WTC11 (cell line): ENCODE data around the gene LSM4. TPM values are rescaled to one million over a fixed set of nuclear protein-coding genes. Genes with fewer than 3 reads are reported as not detected.
A peak's percentile ranks its signal among the peaks of the same experiment; 100 is the strongest.
"Not testable (repeated sequence)": the region's sequence is repeated elsewhere in the genome, so short reads cannot be mapped to it uniquely, and the experiment has no call there.

Experiments used
- ATAC-seq: fragments of 200-7000 bp; cut with Tn5 transposase; 2 replicates; pipeline ENCODE4 v1.10.0; 2021; ENCODE audit warnings: mild to moderate bottlenecking, moderate library complexity
- CTCF ChIA-PET: fragments of 300-600 bp; sonication (Branson Sonifier 250); formaldehyde crosslinking; loops from one replicate; lab custom pipeline; 2021; ENCODE audit warnings: antibody characterized with exemption; lab: Charles Lee
- POLR2A ChIA-PET: fragments of 350-600 bp; sonication (Branson Sonifier 250); formaldehyde crosslinking; loops from one replicate; lab custom pipeline; 2021; ENCODE audit warnings: antibody characterized with exemption; lab: Charles Lee
- DNase-seq: peaks from one replicate; pipeline ENCODE4 v3.0.0; 2021; ENCODE audit warnings: low spot score
- H3K27ac Mint-ChIP-seq: 2 replicates; pipeline ENCODE4 v1.8.0; 2021; ENCODE audit warnings: mixed read lengths
- H3K27me3 Mint-ChIP-seq: 2 replicates; pipeline ENCODE4 v1.8.0; 2021; ENCODE audit warnings: low read depth, mild to moderate bottlenecking, moderate library complexity, mixed read lengths
- H3K36me3 Mint-ChIP-seq: 2 replicates; pipeline ENCODE4 v1.8.0; 2021; ENCODE audit warnings: mixed read lengths
- H3K4me1 Mint-ChIP-seq: 2 replicates; pipeline ENCODE4 v1.8.0; 2022; ENCODE audit warnings: mixed read lengths
- H3K4me3 Mint-ChIP-seq: 2 replicates; pipeline ENCODE4 v1.8.0; 2021; ENCODE audit warnings: mild to moderate bottlenecking, moderate library complexity, mixed read lengths
- H3K9me3 Mint-ChIP-seq: 2 replicates; pipeline ENCODE4 v1.8.0; 2021; ENCODE audit warnings: mixed read lengths
- ESRRA ChIP-seq: sonication (generic); formaldehyde crosslinking; IDR thresholded peaks from 2 replicates; pipeline ENCODE4 v1.8.1; 2022; ENCODE audit warnings: mild to moderate bottlenecking, missing genetic modification reagents, borderline replicate concordance
- GABPB1 ChIP-seq: sonication (generic); formaldehyde crosslinking; IDR thresholded peaks from 2 replicates; pipeline ENCODE4 v1.8.1; 2023; ENCODE audit warnings: mild to moderate bottlenecking, missing genetic modification reagents
- GTF2I ChIP-seq: fragments of 250-450 bp; sonication (Bioruptor Pico); conservative IDR thresholded peaks from 2 replicates; pipeline ENCODE4 v1.4.0; 2021; ENCODE audit warnings: mild to moderate bottlenecking
- HMGA2 ChIP-seq: fragments of 250-450 bp; sonication (Bioruptor Pico); IDR thresholded peaks from 2 replicates; pipeline ENCODE4 v1.4.0; 2021; ENCODE audit warnings: mild to moderate bottlenecking, moderate library complexity
- JAZF1 ChIP-seq: fragments of 250-450 bp; sonication (Bioruptor Pico); IDR thresholded peaks from 2 replicates; pipeline ENCODE4 v1.9.0; 2021; ENCODE audit warnings: moderate library complexity, mild to moderate bottlenecking, inconsistent platforms
- SMAD4 ChIP-seq: sonication (generic); formaldehyde crosslinking; IDR thresholded peaks from 2 replicates; pipeline ENCODE4 v1.8.0; 2022; ENCODE audit warnings: mild to moderate bottlenecking, missing genetic modification reagents
- SP1 ChIP-seq: sonication (generic); formaldehyde crosslinking; conservative IDR thresholded peaks from 2 replicates; pipeline ENCODE4 v1.8.1; 2022; ENCODE audit warnings: missing genetic modification reagents
- total RNA-seq: library from RNA; stranded (reverse); gene quantifications from 3 replicates; pipeline ENCODE4 v1.2.3, GENCODE V29; 2021
- TF ChIP-seq, protein P1 (sequence below): sonication (generic); formaldehyde crosslinking; IDR thresholded peaks from 2 replicates; pipeline ENCODE4 v1.8.0; 2022; ENCODE audit warnings: mild to moderate bottlenecking, missing genetic modification reagents
- TF ChIP-seq, protein P2 (sequence below): sonication (generic); formaldehyde crosslinking; IDR thresholded peaks from 2 replicates; pipeline ENCODE4 v1.8.0; 2022; ENCODE audit warnings: mild to moderate bottlenecking, missing genetic modification reagents
- TF ChIP-seq, protein P3 (sequence below): fragments of 250-450 bp; sonication (Bioruptor Pico); IDR thresholded peaks from 2 replicates; pipeline ENCODE4 v1.9.0; 2021; ENCODE audit warnings: mild to moderate bottlenecking

LSM4 gene
- total RNA-seq, 1 experiment from 2014 or later: 373 TPM

DNA sequence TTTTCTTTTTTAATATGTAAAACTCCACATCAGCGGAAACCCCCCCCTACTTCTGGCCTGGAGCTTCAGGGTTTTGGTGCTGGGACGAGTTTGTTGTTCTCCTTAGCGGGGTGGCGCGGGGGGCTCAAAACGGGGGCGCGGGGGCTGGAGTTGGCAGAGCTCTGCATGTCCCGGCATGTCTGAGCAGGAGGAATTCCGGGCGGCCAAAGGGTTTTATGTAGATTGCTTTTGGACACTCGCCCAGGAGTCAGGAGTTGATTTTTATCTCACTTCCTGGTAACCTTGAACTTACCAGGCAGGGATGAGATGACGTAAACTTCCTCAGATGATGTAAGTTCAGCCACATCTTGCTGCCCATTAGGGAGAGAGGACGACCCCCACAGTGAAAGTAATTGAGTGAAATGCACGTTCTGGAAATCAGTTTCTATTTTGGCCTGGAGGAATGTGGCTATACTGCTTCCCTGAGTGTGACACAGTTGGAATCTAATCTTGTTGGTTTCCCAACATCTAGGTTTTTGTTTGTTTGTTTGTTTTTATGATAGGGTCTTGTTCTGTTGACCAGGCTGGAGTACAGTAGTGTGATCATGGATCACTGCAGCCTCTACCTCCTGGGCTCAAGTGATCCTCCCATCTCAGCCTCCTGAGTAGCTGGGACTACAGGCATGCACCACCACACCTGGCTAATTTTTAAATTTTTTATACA lies 42.1 kb upstream of the LSM4 start:
- TF ChIP-seq JAZF1 (CRISPR knock-in tag) (no peak), GABPB1 (CRISPR knock-in tag) (peak; percentile 99), ESRRA (CRISPR knock-in tag) (no peak)
- TF ChIP-seq, protein P1, sequence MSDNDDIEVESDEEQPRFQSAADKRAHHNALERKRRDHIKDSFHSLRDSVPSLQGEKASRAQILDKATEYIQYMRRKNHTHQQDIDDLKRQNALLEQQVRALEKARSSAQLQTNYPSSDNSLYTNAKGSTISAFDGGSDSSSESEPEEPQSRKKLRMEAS (CRISPR knock-in tag): 0 out of 2 replicates have a peak, but pooled peaks have one; percentile 21
- TF ChIP-seq, protein P2, sequence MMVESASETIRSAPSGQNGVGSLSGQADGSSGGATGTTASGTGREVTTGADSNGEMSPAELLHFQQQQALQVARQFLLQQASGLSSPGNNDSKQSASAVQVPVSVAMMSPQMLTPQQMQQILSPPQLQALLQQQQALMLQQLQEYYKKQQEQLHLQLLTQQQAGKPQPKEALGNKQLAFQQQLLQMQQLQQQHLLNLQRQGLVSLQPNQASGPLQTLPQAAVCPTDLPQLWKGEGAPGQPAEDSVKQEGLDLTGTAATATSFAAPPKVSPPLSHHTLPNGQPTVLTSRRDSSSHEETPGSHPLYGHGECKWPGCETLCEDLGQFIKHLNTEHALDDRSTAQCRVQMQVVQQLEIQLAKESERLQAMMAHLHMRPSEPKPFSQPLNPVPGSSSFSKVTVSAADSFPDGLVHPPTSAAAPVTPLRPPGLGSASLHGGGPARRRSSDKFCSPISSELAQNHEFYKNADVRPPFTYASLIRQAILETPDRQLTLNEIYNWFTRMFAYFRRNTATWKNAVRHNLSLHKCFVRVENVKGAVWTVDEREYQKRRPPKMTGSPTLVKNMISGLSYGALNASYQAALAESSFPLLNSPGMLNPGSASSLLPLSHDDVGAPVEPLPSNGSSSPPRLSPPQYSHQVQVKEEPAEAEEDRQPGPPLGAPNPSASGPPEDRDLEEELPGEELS (CRISPR knock-in tag): no peak
- peaks cover 45% of the 10 kb centered on the region for H3K4me1 Mint-ChIP-seq
- ChIA-PET CTCF (interaction anchor here (0.6 to 12.4 kb wide), 6 partner anchors 15 to 791 kb away, joined by 3 to 91 read pairs (median 3); partner anchors contain the start of genes GDF15, JUND and LSM4), POLR2A (interaction anchor here (1.0 kb wide), 2 partner anchors 9 to 72 kb away, joined by 3 read pairs; no protein-coding TSS in a partner anchor)
- no peaks in the 10 kb centered on the region for H3K9me3 Mint-ChIP-seq
- H3K27ac Mint-ChIP-seq: peak overlapping the region; percentile 97
- no peak overlapping the region for H3K4me3 Mint-ChIP-seq
- no peak for ATAC-seq
- peak; percentile 38 for DNase-seq
- no peaks in the 10 kb centered on the region for H3K27me3 Mint-ChIP-seq
- peaks cover 19% of the 10 kb centered on the region for H3K36me3 Mint-ChIP-seq

DNA sequence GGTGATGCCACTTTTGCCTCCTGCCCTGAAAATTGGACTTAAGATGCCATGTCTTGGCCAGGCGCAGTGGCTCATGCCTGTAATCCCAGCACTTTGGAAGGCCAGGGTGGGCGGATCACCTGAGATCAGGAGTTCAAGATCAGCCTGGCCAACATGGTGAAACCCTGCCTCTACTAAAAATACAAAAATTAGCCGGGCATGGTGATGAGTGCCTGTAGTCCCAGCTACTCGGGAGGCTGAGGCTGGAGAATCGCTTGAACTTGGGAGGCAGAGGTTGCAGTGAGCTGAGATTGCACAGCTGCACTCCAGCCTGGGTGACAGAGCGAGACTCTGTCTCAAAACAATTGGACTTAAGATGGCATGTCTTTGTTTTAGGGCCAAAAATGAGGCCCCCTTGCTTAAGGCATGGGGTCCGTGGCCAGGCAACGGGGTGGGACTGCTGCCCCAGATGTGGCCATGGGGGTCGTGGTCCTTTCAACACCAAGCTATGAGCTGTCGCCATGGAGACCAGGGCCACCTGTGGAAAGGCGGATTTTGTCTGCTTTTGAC lies 41.5 kb upstream of the LSM4 start:
- H3K36me3 Mint-ChIP-seq: peaks cover 26% of the 10 kb centered on the region
- H3K4me3 Mint-ChIP-seq, H3K27me3 Mint-ChIP-seq, H3K9me3 Mint-ChIP-seq, ATAC-seq: not testable (repeated sequence)
- H3K4me1 Mint-ChIP-seq: peaks cover 39% of the 10 kb centered on the region
- peak; percentile 37 for DNase-seq
- POLR2A ChIA-PET: interaction anchor here (1.0 kb wide), 2 partner anchors 10 to 72 kb away, joined by 3 read pairs; no protein-coding TSS in a partner anchor
- H3K27ac Mint-ChIP-seq: peak overlapping the region; percentile 97
- CTCF ChIA-PET: interaction anchor here (0.6 to 12.4 kb wide), 9 partner anchors 15 to 791 kb away, joined by 3 to 91 read pairs (median 3); partner anchors contain the start of genes GDF15, JUND and LSM4

DNA sequence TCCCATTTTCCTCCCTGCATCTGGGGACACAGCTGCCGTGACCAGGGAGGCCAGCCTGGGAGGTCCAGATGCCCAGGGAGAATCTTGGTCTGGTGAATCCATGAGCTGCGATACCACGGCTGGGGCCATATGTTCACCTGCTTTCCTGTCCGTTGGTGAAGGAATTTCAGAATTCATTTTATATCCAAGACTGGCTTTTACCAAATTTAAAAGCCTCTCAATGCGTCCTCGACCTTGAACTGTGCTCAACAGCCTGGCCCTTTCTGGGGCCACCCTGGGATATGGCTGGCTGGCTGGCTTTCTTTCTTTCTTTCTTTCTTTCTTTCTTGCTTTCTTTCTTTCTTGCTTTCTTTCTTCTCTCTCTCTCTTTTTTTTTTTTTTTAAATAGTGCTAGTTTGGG lies 40.9 kb upstream of the LSM4 start:
- Mint-ChIP-seq H3K4me1 (peaks cover 34% of the 10 kb centered on the region), H3K4me3 (no peak overlapping the region), H3K27me3 (no peaks in the 10 kb centered on the region), H3K27ac (peak overlapping the region; percentile 97)
- ATAC-seq (no peak), DNase-seq (no peak)
- CTCF ChIA-PET: interaction anchor here (0.8 to 12.4 kb wide), 8 partner anchors 15 to 84 kb away, joined by 3 to 91 read pairs (median 4); partner anchors contain the start of genes GDF15, JUND and LSM4
- POLR2A ChIA-PET: no interaction called here
- TF ChIP-seq, protein P3, sequence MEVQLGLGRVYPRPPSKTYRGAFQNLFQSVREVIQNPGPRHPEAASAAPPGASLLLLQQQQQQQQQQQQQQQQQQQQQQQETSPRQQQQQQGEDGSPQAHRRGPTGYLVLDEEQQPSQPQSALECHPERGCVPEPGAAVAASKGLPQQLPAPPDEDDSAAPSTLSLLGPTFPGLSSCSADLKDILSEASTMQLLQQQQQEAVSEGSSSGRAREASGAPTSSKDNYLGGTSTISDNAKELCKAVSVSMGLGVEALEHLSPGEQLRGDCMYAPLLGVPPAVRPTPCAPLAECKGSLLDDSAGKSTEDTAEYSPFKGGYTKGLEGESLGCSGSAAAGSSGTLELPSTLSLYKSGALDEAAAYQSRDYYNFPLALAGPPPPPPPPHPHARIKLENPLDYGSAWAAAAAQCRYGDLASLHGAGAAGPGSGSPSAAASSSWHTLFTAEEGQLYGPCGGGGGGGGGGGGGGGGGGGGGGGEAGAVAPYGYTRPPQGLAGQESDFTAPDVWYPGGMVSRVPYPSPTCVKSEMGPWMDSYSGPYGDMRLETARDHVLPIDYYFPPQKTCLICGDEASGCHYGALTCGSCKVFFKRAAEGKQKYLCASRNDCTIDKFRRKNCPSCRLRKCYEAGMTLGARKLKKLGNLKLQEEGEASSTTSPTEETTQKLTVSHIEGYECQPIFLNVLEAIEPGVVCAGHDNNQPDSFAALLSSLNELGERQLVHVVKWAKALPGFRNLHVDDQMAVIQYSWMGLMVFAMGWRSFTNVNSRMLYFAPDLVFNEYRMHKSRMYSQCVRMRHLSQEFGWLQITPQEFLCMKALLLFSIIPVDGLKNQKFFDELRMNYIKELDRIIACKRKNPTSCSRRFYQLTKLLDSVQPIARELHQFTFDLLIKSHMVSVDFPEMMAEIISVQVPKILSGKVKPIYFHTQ (CRISPR knock-in tag): no peak
- TF ChIP-seq, all 79 proteins: peak for 0
- H3K36me3 Mint-ChIP-seq: peaks cover 31% of the 10 kb centered on the region
- H3K9me3 Mint-ChIP-seq: no peaks in the 10 kb centered on the region

DNA sequence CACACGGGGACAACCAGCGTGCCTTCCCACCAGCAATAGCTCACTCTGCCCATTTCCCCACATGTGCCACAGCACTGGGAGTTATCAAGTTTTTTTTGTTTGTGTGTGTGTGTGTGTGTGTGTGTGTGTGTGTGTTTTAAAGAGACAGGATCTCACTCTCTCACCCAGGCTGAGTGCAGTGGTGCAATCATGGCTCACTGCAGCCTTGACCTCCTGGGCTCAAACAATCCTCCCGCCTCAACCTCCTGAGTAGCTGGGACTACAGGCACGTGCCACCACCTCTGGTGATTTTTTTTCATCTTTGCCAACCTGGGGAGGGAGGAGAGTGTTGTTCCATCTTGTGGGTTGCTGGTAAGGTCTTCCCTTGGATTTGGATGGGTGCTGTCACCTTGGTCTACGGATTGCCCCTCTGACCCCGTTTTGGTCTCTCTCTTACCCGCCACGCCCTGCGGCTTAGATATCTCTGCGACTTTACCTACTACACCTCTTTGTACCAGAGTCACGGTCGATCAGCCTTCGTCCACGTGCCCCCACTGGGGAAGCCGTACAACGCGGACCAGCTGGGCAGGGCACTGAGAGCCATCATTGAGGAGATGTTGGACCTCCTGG lies 40.2 kb upstream of the LSM4 start:
- Mint-ChIP-seq H3K9me3 (no peaks in the 10 kb centered on the region), H3K36me3 (peaks cover 38% of the 10 kb centered on the region)
- TF ChIP-seq SP1 (no peak), SMAD4 (no peak), HMGA2 (CRISPR knock-in tag) (no peak), GTF2I (CRISPR knock-in tag) (0 out of 2 replicates have a peak, but pooled peaks have one; percentile 11), GABPB1 (CRISPR knock-in tag) (peak; percentile 81)
- TF ChIP-seq, all 79 proteins: peak for 2
- ATAC-seq: no peak
- Mint-ChIP-seq H3K27ac (peak overlapping the region; percentile 97), H3K27me3 (no peaks in the 10 kb centered on the region), H3K4me1 (peaks cover 31% of the 10 kb centered on the region), H3K4me3 (no peak overlapping the region)
- DNase-seq: no peak
- ChIA-PET CTCF (interaction anchor here (0.5 to 12.4 kb wide), 5 partner anchors 14 to 82 kb away, joined by 3 to 91 read pairs (median 4); partner anchors contain the start of genes GDF15 and JUND), POLR2A (no interaction called here)
